Stimulated activated CD8-positive, alpha-beta memory T cell treated with anti-CD3 and anti-CD28 coated beads, Interleukin-4, amount 100 ng/mL, for 1 hour (primary cell): ENCODE data around the gene GPR17.

Source experiments
- DNase-seq, 2 donors: peaks; one replicate each; pipeline ENCODE4 v3.0.0-alpha.2; 2020; ENCODE audit warnings: low read depth in 2 of 2, low spot score in 1 of 2

Gene GPR17

GRCh38 chr2:127645395-127646291 is at the start of gene GPR17:
Gene GPR17 (plus strand): TSS chr2:127646153. CDS start chr2:127650736, 4,583 bp downstream.
- no peak for DNase-seq

- DNase-seq = no peak
Measured at GRCh38 chr2:127596311-127597045, 49.5 kb upstream of the GPR17 start.

GRCh38 chr2:127597046-127597983 is 48.6 kb upstream of the GPR17 start:
- DNase-seq = no peak

GRCh38 chr2:127597984-127598380 is 48.0 kb upstream of the GPR17 start:
- no peak for DNase-seq

GRCh38 chr2:127598711-127599110 is 47.2 kb upstream of the GPR17 start:
- no peak for DNase-seq

GRCh38 chr2:127599211-127599610 is 46.7 kb upstream of the GPR17 start:
- DNase-seq = no peak

- DNase-seq = no peak
Measured at GRCh38 chr2:127604986-127605385, 41.0 kb upstream of the GPR17 start.

- DNase-seq = no peak
Measured at GRCh38 chr2:127605691-127606263, 40.2 kb upstream of the GPR17 start.

- DNase-seq = no peak
Measured at GRCh38 chr2:127606625-127607398, 39.1 kb upstream of the GPR17 start.

- no peak for DNase-seq
Measured at GRCh38 chr2:127607399-127607908, 38.5 kb upstream of the GPR17 start.

GRCh38 chr2:127608061-127609030 is 37.6 kb upstream of the GPR17 start:
- DNase-seq = no peak

GRCh38 chr2:127609031-127609751 is 36.8 kb upstream of the GPR17 start:
- DNase-seq = no peak

- DNase-seq = no peak
Measured at GRCh38 chr2:127609818-127610217, 36.1 kb upstream of the GPR17 start.

- DNase-seq = no peak
Measured at GRCh38 chr2:127610561-127610960, 35.4 kb upstream of the GPR17 start.

GRCh38 chr2:127611076-127611925 is 34.7 kb upstream of the GPR17 start:
- no peak for DNase-seq

- DNase-seq = no peak
Measured at GRCh38 chr2:127612111-127612822, 33.7 kb upstream of the GPR17 start.
